ENCODE measurements around the gene AP3B1. TPM values are rescaled to one million over a fixed set of nuclear protein-coding genes. Genes with fewer than 3 reads are reported as not detected.

AP3B1 gene
- total and polyA plus RNA-seq, 2 of the 8 experiments (the other 6 are each of a cell fraction or from before 2014, with no cell fraction given): 45.8 to 48.3 TPM

DNA sequence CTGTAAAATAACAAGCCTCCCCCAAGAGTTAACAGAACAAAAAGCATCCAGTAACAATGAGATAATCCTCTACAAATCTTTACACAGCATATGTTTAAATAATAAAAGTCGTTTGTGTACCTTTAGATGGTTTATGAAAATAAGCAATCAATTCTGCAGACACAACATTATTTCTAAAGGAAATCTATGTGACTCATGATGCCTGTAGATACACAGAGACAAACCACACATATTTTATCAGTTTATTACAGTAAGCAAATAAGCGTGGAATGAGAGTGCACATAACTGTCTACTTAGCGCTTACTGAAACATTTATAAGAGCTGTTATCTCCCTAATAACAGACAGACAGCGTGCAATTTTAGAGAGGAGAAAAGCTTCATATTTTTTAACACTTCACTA, 243.6 kb downstream of the AP3B1 start:
- CTCF ChIA-PET (ENCODE audit: partially characterized antibody): no interaction called here
- H4K5ac ChIP-seq (ENCODE audit: insufficient read length, low read depth, low read length): no peak overlapping the region

More for the DNA sequence above, 243.6 kb downstream of the AP3B1 start:
- peaks cover 0 to 3% (median 0%) of the 10 kb centered on the region in 4 experiments; a peak in 2 of 7 replicates for H3K4me1 ChIP-seq (replicated peaks in 1 of 4; ENCODE audit: control insufficient read depth in 3 of 4, insufficient read depth in 4 of 4, low read length in 3 of 4)
- no peaks in the 10 kb centered on the region for H4K20me1 ChIP-seq (replicated peaks in 1 of 2; ENCODE audit: control insufficient read depth in 1 of 2, insufficient read depth in 2 of 2, low read length in 2 of 2)
- no peaks in the 10 kb centered on the region for H3K79me2 ChIP-seq (ENCODE audit: control insufficient read depth in 1 of 2, insufficient read depth in 2 of 2, low read length in 2 of 2)
- no peak overlapping the region for H2BK20ac ChIP-seq (ENCODE audit: low read length)
- H3K23me2 ChIP-seq (ENCODE audit: low read depth, low read length): no peaks in the 10 kb centered on the region
- no peak overlapping the region for H2AFZ ChIP-seq (ENCODE audit: low read length)
- H3K23ac ChIP-seq (ENCODE audit: insufficient read length): no peak overlapping the region
- TF ChIP-seq CBX5 (IDR thresholded peaks at IDR 0.05; ENCODE audit: low read depth, low read length): no peak
- no peak for TF ChIP-seq SP1 (IDR thresholded peaks at IDR 0.05; ENCODE audit: low read depth, low read length)
- TF ChIP-seq, protein P1, sequence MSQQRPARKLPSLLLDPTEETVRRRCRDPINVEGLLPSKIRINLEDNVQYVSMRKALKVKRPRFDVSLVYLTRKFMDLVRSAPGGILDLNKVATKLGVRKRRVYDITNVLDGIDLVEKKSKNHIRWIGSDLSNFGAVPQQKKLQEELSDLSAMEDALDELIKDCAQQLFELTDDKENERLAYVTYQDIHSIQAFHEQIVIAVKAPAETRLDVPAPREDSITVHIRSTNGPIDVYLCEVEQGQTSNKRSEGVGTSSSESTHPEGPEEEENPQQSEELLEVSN (IDR thresholded peaks at IDR 0.05): no peak
- H3K27me3 ChIP-seq (replicated peaks in 1 of 4; ENCODE audit: control insufficient read depth in 3 of 4, extremely low read depth in 1 of 4, insufficient read depth in 3 of 4, low read length in 3 of 4): no peaks in the 10 kb centered on the region
- no peak overlapping the region for H2BK5ac ChIP-seq (ENCODE audit: low read depth, low read length)
- no peak for DNase-seq (ENCODE audit: low read depth in 1 of 2, low spot score in 2 of 2)
- no peak overlapping the region for H3K56ac ChIP-seq (replicated peaks; ENCODE audit: insufficient read length, low read depth, low read length)
- no peak overlapping the region for H2BK12ac ChIP-seq (ENCODE audit: low read depth, low read length)
- H3K79me1 ChIP-seq (ENCODE audit: low read depth, low read length): no peaks in the 10 kb centered on the region
- H3K9ac ChIP-seq (replicated peaks in 1 of 4; ENCODE audit: extremely low read depth in 1 of 4, low read depth in 3 of 4, low read length in 3 of 4): no peak overlapping the region
- H3K4ac ChIP-seq (replicated peaks; ENCODE audit: insufficient read length, low read depth, low read length): no peak overlapping the region
- no peak overlapping the region for H2BK15ac ChIP-seq (ENCODE audit: low read length)
- no peak overlapping the region for H4K8ac ChIP-seq (ENCODE audit: extremely low read depth, insufficient read depth, low read length)
- H3K36me3 ChIP-seq (ENCODE audit: control insufficient read depth in 2 of 4, insufficient read depth in 4 of 4, low read length in 3 of 4): no peaks in the 10 kb centered on the region
- FAIRE-seq: no peak
- no peak overlapping the region for H4K91ac ChIP-seq (replicated peaks; ENCODE audit: insufficient read length, low read length)
- 91% methylated on average over 4 of the region's 4 CpGs; no CpG with 5 or more reads in 1 of the 2 experiments for WGBS, 2 experiments (ENCODE audit: extremely low coverage in 1 of 2, insufficient coverage in 1 of 2, insufficient read length in 1 of 2, insufficient replicate concordance in 2 of 2, low coverage in 1 of 2, low lambda C conversion rate in 2 of 2, missing lambda C conversion rate in 1 of 2)
- no peak overlapping the region for H3K27ac ChIP-seq (ENCODE audit: low read depth, low read length)
- H3K4me3 ChIP-seq (ENCODE audit: extremely low read depth in 1 of 4, insufficient read depth in 2 of 4, low read depth in 3 of 4, low read length in 4 of 4): no peak overlapping the region
- H2BK120ac ChIP-seq (replicated peaks; ENCODE audit: low read depth, low read length): no peak overlapping the region
- POLR2A ChIA-PET (ENCODE audit: partially characterized antibody): no interaction called here
- H2AK5ac ChIP-seq (ENCODE audit: low read depth, low read length): no peak overlapping the region
- no peak overlapping the region for H3K18ac ChIP-seq (ENCODE audit: extremely low read depth, low read length)
- no peak overlapping the region for H3K14ac ChIP-seq (ENCODE audit: insufficient read length)
- no peaks in the 10 kb centered on the region for H3K9me3 ChIP-seq (ENCODE audit: insufficient read depth in 2 of 2, low read depth in 1 of 2, low read length in 1 of 2)
- no peak overlapping the region for H3K4me2 ChIP-seq (ENCODE audit: insufficient read depth in 1 of 2, low read depth in 2 of 2, low read length in 2 of 2)

All from H1 (cell line).